GM12891 (cell line): ENCODE data around the gene SDK1.

ENCODE experiments used
- POLR2A ChIP-seq: IDR thresholded peaks from 2 replicates; pipeline ENCODE4 v1.6.1; 2011; ENCODE audit warnings: low read depth, low read length, control low read depth
- POLR2AphosphoS5 ChIP-seq: IDR thresholded peaks from 2 replicates; pipeline ENCODE4 v1.6.1; 2011; ENCODE audit warnings: low read depth, low read length, control low read depth
- POU2F2 ChIP-seq: IDR thresholded peaks from 2 replicates; pipeline ENCODE4 v1.6.1; 2011; ENCODE audit warnings: low read depth, mild to moderate bottlenecking, control low read depth, low read length, moderate library complexity
- SPI1 ChIP-seq: IDR thresholded peaks from 2 replicates; pipeline ENCODE4 v1.6.1; 2011; ENCODE audit warnings: low read depth, low read length, control low read depth
- TAF1 ChIP-seq: IDR thresholded peaks from 2 replicates; pipeline ENCODE4 v1.6.1; 2011; ENCODE audit warnings: low read depth, low read length, control low read depth

DNA sequence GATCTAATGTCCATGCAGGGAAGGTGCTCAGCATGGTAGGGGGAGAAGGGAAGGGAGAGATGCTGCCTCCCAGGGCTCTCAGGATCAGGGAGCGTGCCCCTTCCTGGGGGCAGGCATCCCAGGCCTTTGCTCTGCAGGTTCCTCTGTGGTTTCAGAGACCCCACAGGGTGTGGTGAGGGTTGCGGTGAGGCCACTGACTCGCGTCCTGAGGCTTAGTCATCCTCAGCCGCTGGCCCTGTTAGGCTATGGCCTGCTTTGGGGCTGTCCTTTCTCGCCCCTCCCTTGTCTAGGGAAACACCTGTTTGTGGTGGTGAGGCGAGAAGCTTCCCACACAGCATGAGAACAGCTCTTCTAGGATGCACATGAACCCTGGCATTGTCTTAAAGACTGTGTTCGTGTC is 822.8 kb downstream of the SDK1 start:
- no peak for TF ChIP-seq POLR2A
- TF ChIP-seq TAF1: no peak
- TF ChIP-seq POLR2AphosphoS5: no peak
- TF ChIP-seq SPI1: no peak
- no peak for TF ChIP-seq POU2F2
